ENCODE measurements around the gene TDRD10. TPM values are rescaled to one million over a fixed set of nuclear protein-coding genes. Genes with fewer than 3 reads are reported as not detected.

Gene TDRD10
- total RNA-seq, 2 donors from 2014 or later = 1.1 to 28.0 TPM

DNA sequence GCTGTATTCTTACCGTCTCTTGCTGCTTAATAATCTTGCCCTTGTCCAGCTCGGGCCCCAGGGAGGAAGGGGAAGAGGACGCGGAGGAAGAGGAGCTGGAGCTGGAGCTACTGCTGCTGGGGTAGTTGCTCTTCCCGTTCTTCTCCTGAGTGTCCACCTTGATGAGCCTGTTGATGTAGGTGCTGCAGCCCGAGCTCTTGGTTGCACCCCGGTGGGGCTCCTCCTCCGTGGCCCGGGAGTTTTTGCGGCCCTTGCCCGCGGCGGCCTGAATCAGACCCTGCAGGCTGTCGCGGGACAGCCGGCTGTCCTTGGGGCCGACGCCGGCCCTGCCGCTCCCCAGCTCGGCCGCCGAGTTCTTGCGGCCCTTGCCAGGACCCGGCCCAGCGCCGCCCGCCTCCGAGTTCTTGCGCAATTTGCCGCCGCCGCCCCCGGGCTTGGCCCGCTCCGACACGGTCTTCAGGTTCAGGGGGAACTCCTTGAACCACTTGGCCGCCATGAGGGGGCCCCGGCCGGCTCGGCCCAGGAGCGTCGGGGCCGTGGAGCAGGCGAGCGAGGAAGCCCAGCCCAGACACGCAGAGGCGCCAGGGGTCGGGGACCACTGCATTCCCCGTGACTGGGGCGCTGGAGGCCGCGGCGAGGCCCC, 475 bp upstream of the TDRD10 start:
- Histone ChIP-seq H3K36me3 (no peaks in the 10 kb centered on the region), H3K4me1 (ENCODE audit: control insufficient read depth in 1 of 2, low read depth in 2 of 2) (peaks cover 3 to 9% of the 10 kb centered on the region in 2 donors), H3K27ac (no peak overlapping the region), H3K9me3 (no peaks in the 10 kb centered on the region), H3K27me3 (replicated peaks; ENCODE audit: insufficient read depth) (peaks cover 25% of the 10 kb centered on the region), H3K4me3 (peak overlapping the region; percentile 67)
- TF ChIP-seq, protein P1, sequence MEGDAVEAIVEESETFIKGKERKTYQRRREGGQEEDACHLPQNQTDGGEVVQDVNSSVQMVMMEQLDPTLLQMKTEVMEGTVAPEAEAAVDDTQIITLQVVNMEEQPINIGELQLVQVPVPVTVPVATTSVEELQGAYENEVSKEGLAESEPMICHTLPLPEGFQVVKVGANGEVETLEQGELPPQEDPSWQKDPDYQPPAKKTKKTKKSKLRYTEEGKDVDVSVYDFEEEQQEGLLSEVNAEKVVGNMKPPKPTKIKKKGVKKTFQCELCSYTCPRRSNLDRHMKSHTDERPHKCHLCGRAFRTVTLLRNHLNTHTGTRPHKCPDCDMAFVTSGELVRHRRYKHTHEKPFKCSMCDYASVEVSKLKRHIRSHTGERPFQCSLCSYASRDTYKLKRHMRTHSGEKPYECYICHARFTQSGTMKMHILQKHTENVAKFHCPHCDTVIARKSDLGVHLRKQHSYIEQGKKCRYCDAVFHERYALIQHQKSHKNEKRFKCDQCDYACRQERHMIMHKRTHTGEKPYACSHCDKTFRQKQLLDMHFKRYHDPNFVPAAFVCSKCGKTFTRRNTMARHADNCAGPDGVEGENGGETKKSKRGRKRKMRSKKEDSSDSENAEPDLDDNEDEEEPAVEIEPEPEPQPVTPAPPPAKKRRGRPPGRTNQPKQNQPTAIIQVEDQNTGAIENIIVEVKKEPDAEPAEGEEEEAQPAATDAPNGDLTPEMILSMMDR (IDR thresholded peaks at IDR 0.05) = no peak
- ATAC-seq (ENCODE audit: insufficient number of reproducible peaks, low FRiP score, low read depth) = no peak
- no peak for DNase-seq (ENCODE audit: low spot score)

DNA sequence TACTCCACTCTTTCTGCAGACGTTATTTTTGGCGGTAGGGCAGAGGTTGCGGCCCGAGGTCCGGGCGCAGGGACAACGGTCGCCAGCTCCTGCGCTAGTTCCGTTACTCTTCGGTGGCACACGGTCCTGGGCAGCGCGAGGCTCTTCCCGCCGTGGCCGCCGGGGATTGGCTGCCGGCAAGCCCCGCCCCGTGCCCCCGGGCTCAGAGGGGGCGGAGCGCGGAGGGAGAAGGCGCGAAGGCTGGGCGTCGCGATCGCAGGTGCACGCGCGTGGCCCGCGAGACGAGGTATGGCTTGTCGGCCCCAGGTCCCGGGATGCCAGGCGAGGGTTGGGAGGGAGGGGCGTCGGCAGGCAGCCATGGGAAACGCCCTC, 711 bp downstream of the TDRD10 start:
- ATAC-seq (ENCODE audit: insufficient number of reproducible peaks, low FRiP score, low read depth) = no peak
- Histone ChIP-seq H3K4me1 (ENCODE audit: control insufficient read depth in 1 of 2, low read depth in 2 of 2) (peaks cover 3 to 9% of the 10 kb centered on the region in 2 donors), H3K27ac (no peak overlapping the region), H3K36me3 (no peaks in the 10 kb centered on the region), H3K4me3 (peak overlapping the region; percentile 67), H3K27me3 (replicated peaks; ENCODE audit: insufficient read depth) (peaks cover 25% of the 10 kb centered on the region), H3K9me3 (no peaks in the 10 kb centered on the region)
- no peak for DNase-seq (ENCODE audit: low spot score)
- TF ChIP-seq, protein P1 (IDR thresholded peaks at IDR 0.05) = no peak

DNA sequence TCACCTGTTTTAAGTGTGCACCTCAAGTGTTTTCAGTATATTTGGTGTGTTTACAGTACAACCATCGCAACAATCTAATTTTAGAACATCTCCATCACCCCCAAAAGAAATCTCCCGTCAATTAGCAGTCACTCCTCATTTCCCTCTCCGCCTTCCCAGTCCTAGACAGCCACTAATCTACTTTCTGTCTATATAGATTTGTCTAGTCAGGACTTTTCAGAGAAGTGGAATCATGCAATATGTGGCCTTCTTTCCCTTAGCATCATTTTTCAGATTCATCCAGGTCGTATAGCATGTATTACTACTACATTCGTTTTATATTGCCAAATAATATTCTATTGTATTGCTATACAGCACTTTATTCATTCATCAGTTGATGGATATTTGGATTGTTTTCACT, 1.9 kb downstream of the TDRD10 start:
- no peaks in the 10 kb centered on the region for H3K36me3 ChIP-seq
- H3K4me1 ChIP-seq (ENCODE audit: control insufficient read depth in 1 of 2, low read depth in 2 of 2) = peaks cover 3 to 9% of the 10 kb centered on the region in 2 donors
- H3K9me3 ChIP-seq = no peaks in the 10 kb centered on the region
- H3K27ac ChIP-seq = no peak overlapping the region
- no peak overlapping the region for H3K4me3 ChIP-seq
- TF ChIP-seq, protein P1 (IDR thresholded peaks at IDR 0.05) = no peak
- ATAC-seq (ENCODE audit: insufficient number of reproducible peaks, low FRiP score, low read depth) (no peak), DNase-seq (ENCODE audit: low spot score) (no peak)
- H3K27me3 ChIP-seq (replicated peaks; ENCODE audit: insufficient read depth) = peaks cover 25% of the 10 kb centered on the region

DNA sequence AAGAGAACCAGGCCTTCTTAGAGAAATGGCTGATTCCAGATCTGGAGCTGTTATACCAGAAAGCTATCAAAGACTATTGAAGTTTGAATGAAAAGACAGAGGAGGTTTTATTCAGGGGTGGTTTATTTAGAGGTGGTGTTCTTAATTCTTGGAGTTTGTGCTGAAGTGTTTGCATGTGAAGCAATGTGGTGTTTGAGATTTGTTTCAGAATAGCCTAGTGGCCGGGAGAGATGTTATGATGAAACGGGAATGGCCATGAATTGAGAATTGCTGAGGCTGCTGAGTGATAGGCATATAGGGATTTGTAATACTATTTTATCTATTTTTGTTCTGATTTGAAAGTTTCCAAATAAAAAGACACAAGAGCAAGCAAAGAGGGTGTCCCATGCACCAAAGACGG, 10.7 kb downstream of the TDRD10 start:
- Histone ChIP-seq H3K4me3 (no peak overlapping the region), H3K4me1 (ENCODE audit: control insufficient read depth in 1 of 2, low read depth in 2 of 2) (no peaks in the 10 kb centered on the region), H3K9me3 (no peaks in the 10 kb centered on the region), H3K27me3 (replicated peaks; ENCODE audit: insufficient read depth) (peaks cover 3% of the 10 kb centered on the region), H3K36me3 (no peaks in the 10 kb centered on the region), H3K27ac (no peak overlapping the region)
- DNase-seq (ENCODE audit: low spot score) = no peak
- TF ChIP-seq, protein P1 (IDR thresholded peaks at IDR 0.05) = no peak
- ATAC-seq (ENCODE audit: insufficient number of reproducible peaks, low FRiP score, low read depth) = no peak

DNA sequence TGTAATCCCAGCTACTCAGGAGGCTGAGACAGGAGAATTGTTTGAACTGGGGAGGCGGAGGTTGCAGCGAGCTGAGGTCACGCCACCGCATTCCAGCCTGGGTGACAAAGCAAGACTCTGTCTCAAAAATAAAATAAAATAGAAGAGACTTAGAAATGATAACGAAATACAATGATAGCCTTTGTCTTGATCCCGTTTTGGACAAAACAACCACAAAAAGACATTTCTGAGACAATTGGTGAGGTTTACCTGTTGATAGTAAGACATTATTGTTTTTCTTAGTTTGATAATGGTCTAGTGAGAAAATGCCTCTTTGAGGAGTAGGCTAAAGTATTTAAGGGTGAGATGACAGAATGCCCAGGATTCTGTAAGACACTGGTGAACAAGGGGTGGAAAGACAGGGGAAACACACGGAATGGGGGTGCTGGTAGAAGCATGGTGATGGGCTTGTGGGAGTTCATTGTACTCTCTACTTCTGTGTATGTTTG, 12.1 kb downstream of the TDRD10 start:
- Histone ChIP-seq H3K27ac (no peak overlapping the region), H3K27me3 (replicated peaks; ENCODE audit: insufficient read depth) (peaks cover 3% of the 10 kb centered on the region), H3K4me1 (ENCODE audit: control insufficient read depth in 1 of 2, low read depth in 2 of 2) (no peaks in the 10 kb centered on the region), H3K4me3 (no peak overlapping the region), H3K36me3 (no peaks in the 10 kb centered on the region), H3K9me3 (no peaks in the 10 kb centered on the region)
- TF ChIP-seq, protein P1 (IDR thresholded peaks at IDR 0.05) = no peak
- ATAC-seq (ENCODE audit: insufficient number of reproducible peaks, low FRiP score, low read depth) = no peak
- DNase-seq (ENCODE audit: low spot score) = no peak

Measured in thoracic aorta (tissue), 2 donors.